ENCODE measurements around the gene PDGFD.

DNA sequence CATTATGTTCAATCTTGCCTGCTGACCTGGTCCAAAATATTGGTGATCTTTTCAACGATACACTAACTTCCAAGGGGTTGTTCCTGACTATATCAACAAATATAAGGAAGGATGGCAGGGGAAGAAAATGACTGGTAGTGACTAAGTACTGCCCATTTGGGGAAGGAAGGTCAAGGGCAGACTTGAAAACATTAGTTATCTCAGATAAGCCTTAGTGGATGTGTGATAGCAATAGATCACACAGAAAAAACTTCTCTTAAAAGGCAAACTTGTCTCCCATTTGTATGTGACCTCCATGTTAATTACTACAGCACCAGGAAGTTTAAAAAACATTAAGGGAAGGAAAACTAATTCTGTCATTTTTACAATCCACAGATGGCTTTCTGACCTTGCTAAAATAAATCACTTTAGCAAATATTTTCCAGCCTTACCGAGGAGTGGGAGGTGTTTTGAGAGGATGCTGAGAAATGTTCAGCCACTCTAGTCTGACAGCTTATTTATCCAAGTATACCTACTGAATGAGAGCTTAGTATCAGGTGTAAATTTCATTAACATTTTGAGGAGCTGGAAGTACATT is 215.7 kb downstream of the PDGFD start:
- TF ChIP-seq, protein P1, sequence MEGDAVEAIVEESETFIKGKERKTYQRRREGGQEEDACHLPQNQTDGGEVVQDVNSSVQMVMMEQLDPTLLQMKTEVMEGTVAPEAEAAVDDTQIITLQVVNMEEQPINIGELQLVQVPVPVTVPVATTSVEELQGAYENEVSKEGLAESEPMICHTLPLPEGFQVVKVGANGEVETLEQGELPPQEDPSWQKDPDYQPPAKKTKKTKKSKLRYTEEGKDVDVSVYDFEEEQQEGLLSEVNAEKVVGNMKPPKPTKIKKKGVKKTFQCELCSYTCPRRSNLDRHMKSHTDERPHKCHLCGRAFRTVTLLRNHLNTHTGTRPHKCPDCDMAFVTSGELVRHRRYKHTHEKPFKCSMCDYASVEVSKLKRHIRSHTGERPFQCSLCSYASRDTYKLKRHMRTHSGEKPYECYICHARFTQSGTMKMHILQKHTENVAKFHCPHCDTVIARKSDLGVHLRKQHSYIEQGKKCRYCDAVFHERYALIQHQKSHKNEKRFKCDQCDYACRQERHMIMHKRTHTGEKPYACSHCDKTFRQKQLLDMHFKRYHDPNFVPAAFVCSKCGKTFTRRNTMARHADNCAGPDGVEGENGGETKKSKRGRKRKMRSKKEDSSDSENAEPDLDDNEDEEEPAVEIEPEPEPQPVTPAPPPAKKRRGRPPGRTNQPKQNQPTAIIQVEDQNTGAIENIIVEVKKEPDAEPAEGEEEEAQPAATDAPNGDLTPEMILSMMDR (IDR thresholded peaks at IDR 0.05; ENCODE audit: poor library complexity, severe bottlenecking), result no peak
- no peak for TF ChIP-seq POLR2AphosphoS5 (IDR thresholded peaks at IDR 0.05)
- no peak for TF ChIP-seq RAD21 (conservative IDR thresholded peaks at IDR 0.05)
- TF ChIP-seq EZH2 (IDR thresholded peaks at IDR 0.05; ENCODE audit: borderline replicate concordance, insufficient read depth, low read length, poor library complexity, severe bottlenecking), result no peak
- no peak for TF ChIP-seq TAF1 (IDR thresholded peaks at IDR 0.05; ENCODE audit: low read depth)
- no peak for TF ChIP-seq EP300 (conservative IDR thresholded peaks at IDR 0.05; ENCODE audit: poor library complexity, severe bottlenecking)
- no peak for TF ChIP-seq MXI1 (conservative IDR thresholded peaks at IDR 0.05; ENCODE audit: poor library complexity, severe bottlenecking)
- TF ChIP-seq, protein P2, sequence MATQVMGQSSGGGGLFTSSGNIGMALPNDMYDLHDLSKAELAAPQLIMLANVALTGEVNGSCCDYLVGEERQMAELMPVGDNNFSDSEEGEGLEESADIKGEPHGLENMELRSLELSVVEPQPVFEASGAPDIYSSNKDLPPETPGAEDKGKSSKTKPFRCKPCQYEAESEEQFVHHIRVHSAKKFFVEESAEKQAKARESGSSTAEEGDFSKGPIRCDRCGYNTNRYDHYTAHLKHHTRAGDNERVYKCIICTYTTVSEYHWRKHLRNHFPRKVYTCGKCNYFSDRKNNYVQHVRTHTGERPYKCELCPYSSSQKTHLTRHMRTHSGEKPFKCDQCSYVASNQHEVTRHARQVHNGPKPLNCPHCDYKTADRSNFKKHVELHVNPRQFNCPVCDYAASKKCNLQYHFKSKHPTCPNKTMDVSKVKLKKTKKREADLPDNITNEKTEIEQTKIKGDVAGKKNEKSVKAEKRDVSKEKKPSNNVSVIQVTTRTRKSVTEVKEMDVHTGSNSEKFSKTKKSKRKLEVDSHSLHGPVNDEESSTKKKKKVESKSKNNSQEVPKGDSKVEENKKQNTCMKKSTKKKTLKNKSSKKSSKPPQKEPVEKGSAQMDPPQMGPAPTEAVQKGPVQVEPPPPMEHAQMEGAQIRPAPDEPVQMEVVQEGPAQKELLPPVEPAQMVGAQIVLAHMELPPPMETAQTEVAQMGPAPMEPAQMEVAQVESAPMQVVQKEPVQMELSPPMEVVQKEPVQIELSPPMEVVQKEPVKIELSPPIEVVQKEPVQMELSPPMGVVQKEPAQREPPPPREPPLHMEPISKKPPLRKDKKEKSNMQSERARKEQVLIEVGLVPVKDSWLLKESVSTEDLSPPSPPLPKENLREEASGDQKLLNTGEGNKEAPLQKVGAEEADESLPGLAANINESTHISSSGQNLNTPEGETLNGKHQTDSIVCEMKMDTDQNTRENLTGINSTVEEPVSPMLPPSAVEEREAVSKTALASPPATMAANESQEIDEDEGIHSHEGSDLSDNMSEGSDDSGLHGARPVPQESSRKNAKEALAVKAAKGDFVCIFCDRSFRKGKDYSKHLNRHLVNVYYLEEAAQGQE (IDR thresholded peaks at IDR 0.05; ENCODE audit: borderline replicate concordance), result no peak

All from neural cell (in vitro differentiated cells).